Vagina (tissue), 2 donors: ENCODE results near the gene HIPK2.

Source experiments
- POLR2A ChIP-seq, 2 donors: fragments of 450-650 bp; IDR thresholded peaks; one replicate each; pipeline ENCODE4 v1.6.1; 2017; ENCODE audit warnings: antibody characterized with exemption in 2 of 2, mild to moderate bottlenecking in 2 of 2, moderate library complexity in 2 of 2
- POLR2AphosphoS5 ChIP-seq, 2 donors: sonication (generic); formaldehyde crosslinking; IDR thresholded peaks; one replicate each; pipeline ENCODE4 v1.9.0; 2017; ENCODE audit warnings: antibody characterized with exemption in 2 of 2, mild to moderate bottlenecking in 2 of 2, low read depth in 1 of 2; ENCODE audit not compliant: insufficient read depth in 1 of 2

GRCh38 chr7:139566075-139566474 is 211.7 kb downstream of the HIPK2 start:
- no peak for TF ChIP-seq POLR2AphosphoS5 (IDR thresholded peaks at IDR 0.05; ENCODE audit: insufficient read depth in 1 of 2, low read depth in 1 of 2)
- TF ChIP-seq POLR2A (IDR thresholded peaks at IDR 0.05) = no peak
